Thyroid gland (tissue), 4 donors: ENCODE data around the gene TRAP1.

ENCODE experiments used
- CTCF ChIP-seq, 6 experiments: fragments of 200-600 bp in 3 of 6; fragments of 450-650 bp in 3 of 6; sonication (generic) in 3 of 6; IDR thresholded peaks; one replicate each; pipeline ENCODE4 v1.5.1; 2016 to 2019; ENCODE audit warnings: antibody characterized with exemption in 6 of 6, mild to moderate bottlenecking in 2 of 6, inconsistent platforms in 1 of 6, moderate library complexity in 1 of 6
- POLR2A ChIP-seq, 2 donors: fragments of 450-650 bp; IDR thresholded peaks; one replicate each; pipeline ENCODE4 v1.6.1; 2017; ENCODE audit warnings: antibody characterized with exemption in 2 of 2, mild to moderate bottlenecking in 2 of 2, moderate library complexity in 1 of 2

GRCh38 chr16:3731126-3731935 is 14.0 kb upstream of the TRAP1 start:
- TF ChIP-seq CTCF (IDR thresholded peaks at IDR 0.05) (no peak), POLR2A (IDR thresholded peaks at IDR 0.05) (no peak)
